Thoracic aorta (tissue), 2 donors: ENCODE results near the gene TSPAN31. TPM values are rescaled to one million over a fixed set of nuclear protein-coding genes. Genes with fewer than 3 reads are reported as not detected.

Source experiments
- ATAC-seq: fragments of 150-250 bp; one replicate; pipeline ENCODE4 v1.8.0; 2017; ENCODE audit warnings: low read depth; ENCODE audit not compliant: insufficient number of reproducible peaks, low FRiP score
- DNase-seq: peaks from one replicate; pipeline ENCODE4 v3.0.0-alpha.2; 2020; ENCODE audit warnings: low spot score
- H3K27ac ChIP-seq, 2 donors: fragments of 200-600 bp; sonication (generic); 1 replicate in 1 of 2; 2 replicates in 1 of 2; pipeline ENCODE4 v1.5.1; 2016; ENCODE audit warnings: mild to moderate bottlenecking in 2 of 2, moderate library complexity in 2 of 2
- H3K27me3 ChIP-seq: fragments of 200-600 bp; sonication (generic); replicated peaks from 2 replicates; pipeline ENCODE4 v1.6.0; 2016; ENCODE audit warnings: mild to moderate bottlenecking; ENCODE audit not compliant: insufficient read depth
- H3K36me3 ChIP-seq: fragments of 200-600 bp; sonication (generic); one replicate; pipeline ENCODE4 v1.5.1; 2016
- H3K4me1 ChIP-seq, 2 donors: fragments of 200-600 bp; sonication (generic); 1 replicate in 1 of 2; 2 replicates in 1 of 2; pipeline versions ENCODE4 v1.5.1 to v1.6.0; 2016; ENCODE audit warnings: low read depth in 2 of 2, mild to moderate bottlenecking in 1 of 2; ENCODE audit not compliant: control insufficient read depth in 1 of 2
- H3K4me3 ChIP-seq: fragments of 200-600 bp; sonication (generic); 2 replicates; pipeline ENCODE4 v1.5.1; 2016; ENCODE audit warnings: mild to moderate bottlenecking
- H3K9me3 ChIP-seq: fragments of 200-600 bp; sonication (generic); 2 replicates; pipeline ENCODE4 v1.5.1; 2016
- CTCF ChIP-seq: fragments of 200-600 bp; sonication (generic); IDR thresholded peaks from one replicate; pipeline ENCODE4 v1.5.1; 2019; ENCODE audit warnings: antibody characterized with exemption
- total RNA-seq, 2 donors: library from RNA; depleted of rRNA; stranded (reverse); fragments of >200 nt; gene quantifications; one replicate each; pipeline versions ENCODE4 v1.1.0 to v1.2.3, GENCODE V29; 2016

TSPAN31 gene
- total RNA-seq, 2 donors from 2014 or later, result 58.8 to 115 TPM

- no peak overlapping the region for H3K27ac ChIP-seq
- no peak overlapping the region for H3K4me3 ChIP-seq
- TF ChIP-seq CTCF, result no peak
- peaks cover 21% of the 10 kb centered on the region for H3K36me3 ChIP-seq
- no peak for ATAC-seq
- H3K9me3 ChIP-seq, result no peaks in the 10 kb centered on the region
- no peak for DNase-seq
- H3K4me1 ChIP-seq, result peaks cover 15 to 23% of the 10 kb centered on the region in 2 donors
- no peaks in the 10 kb centered on the region for H3K27me3 ChIP-seq
Observed at GRCh38 chr12:57749061-57749460, 4.2 kb downstream of the TSPAN31 start.

GRCh38 chr12:57750561-57751431 is 6.0 kb downstream of the TSPAN31 start:
- H3K4me3 ChIP-seq, result peak overlapping the region; percentile 90
- no peak for DNase-seq

GRCh38 chr12:57751432-57751787 is 6.6 kb downstream of the TSPAN31 start:
- Histone ChIP-seq H3K36me3 (peaks cover 21% of the 10 kb centered on the region), H3K4me1 (peaks cover 24 to 30% of the 10 kb centered on the region in 2 donors), H3K4me3 (peak overlapping the region; percentile 90), H3K9me3 (no peaks in the 10 kb centered on the region), H3K27me3 (no peaks in the 10 kb centered on the region), H3K27ac (peak overlapping the region; percentile 83 to 86)
- DNase-seq (no peak), ATAC-seq (no peak)
- no peak for TF ChIP-seq CTCF

More at GRCh38 chr12:57750561-57751431, 6.0 kb downstream of the TSPAN31 start:
- H3K36me3 ChIP-seq, result peaks cover 21% of the 10 kb centered on the region
- H3K4me1 ChIP-seq, result peaks cover 17 to 26% of the 10 kb centered on the region in 2 donors
- H3K27me3 ChIP-seq, result no peaks in the 10 kb centered on the region
- no peak for ATAC-seq
- peak overlapping the region; percentile 83 to 86 for H3K27ac ChIP-seq
- H3K9me3 ChIP-seq, result no peaks in the 10 kb centered on the region
- no peak for TF ChIP-seq CTCF

GRCh38 chr12:57751788-57752667 is 7.2 kb downstream of the TSPAN31 start, which contains the start of gene CDK4:
TSS of gene CDK4 (minus strand) at chr12:57752310. CDS start at chr12:57751717, 593 bp downstream.
- Histone ChIP-seq H3K36me3 (peaks cover 19% of the 10 kb centered on the region), H3K9me3 (no peaks in the 10 kb centered on the region), H3K27ac (peak within 1 kb of the TSS; percentile 83 to 86), H3K27me3 (no peaks in the 10 kb centered on the region), H3K4me1 (peaks cover 25 to 33% of the 10 kb centered on the region in 2 donors), H3K4me3 (peak within 1 kb of the TSS; percentile 90)
- DNase-seq (peak; percentile 98), ATAC-seq (peak; percentile 92)
- no peak for TF ChIP-seq CTCF

GRCh38 chr12:57752668-57753000 is 7.8 kb downstream of the TSPAN31 start:
- Histone ChIP-seq H3K4me3 (peak overlapping the region; percentile 90), H3K27ac (peak overlapping the region in 1 of 2 donors; percentile 50), H3K9me3 (no peaks in the 10 kb centered on the region), H3K4me1 (peaks cover 25 to 33% of the 10 kb centered on the region in 2 donors), H3K27me3 (no peaks in the 10 kb centered on the region), H3K36me3 (peaks cover 14% of the 10 kb centered on the region)
- no peak for ATAC-seq
- TF ChIP-seq CTCF, result no peak
- DNase-seq, result no peak
